Fibroblast of the aortic adventitia (primary cell): ENCODE results near the gene UGP2. TPM values are rescaled to one million over a fixed set of nuclear protein-coding genes. Genes with fewer than 3 reads are reported as not detected.

Source experiments
- DNase-seq: peaks from one replicate; pipeline ENCODE4 v3.0.0-alpha.2; 2010; ENCODE audit warnings: low read depth
- H3K4me3 ChIP-seq: 2 replicates; pipeline ENCODE4 v1.5.1; 2011; ENCODE audit warnings: low read depth, mild to moderate bottlenecking, control low read depth, low read length, moderate library complexity
- CTCF ChIP-seq: IDR thresholded peaks from 2 replicates; pipeline ENCODE4 v1.5.1; 2011; ENCODE audit warnings: mild to moderate bottlenecking, low read length, control low read depth, inconsistent platforms; ENCODE audit not compliant: insufficient read depth
- total RNA-seq: library from RNA; depleted of rRNA; stranded (reverse); fragments of >200 nt; gene quantifications from 2 replicates; pipeline ENCODE4 v1.2.3, GENCODE V29; 2012; ENCODE audit warnings: low replicate concordance

Gene UGP2
- total RNA-seq, 1 donor, result 129 TPM

- H3K4me3 ChIP-seq, result no peak overlapping the region
- peak; percentile 57 for DNase-seq
- TF ChIP-seq CTCF, result no peak
Measured at GRCh38 chr2:63853527-63854310, 12.0 kb downstream of the UGP2 start.

DNA sequence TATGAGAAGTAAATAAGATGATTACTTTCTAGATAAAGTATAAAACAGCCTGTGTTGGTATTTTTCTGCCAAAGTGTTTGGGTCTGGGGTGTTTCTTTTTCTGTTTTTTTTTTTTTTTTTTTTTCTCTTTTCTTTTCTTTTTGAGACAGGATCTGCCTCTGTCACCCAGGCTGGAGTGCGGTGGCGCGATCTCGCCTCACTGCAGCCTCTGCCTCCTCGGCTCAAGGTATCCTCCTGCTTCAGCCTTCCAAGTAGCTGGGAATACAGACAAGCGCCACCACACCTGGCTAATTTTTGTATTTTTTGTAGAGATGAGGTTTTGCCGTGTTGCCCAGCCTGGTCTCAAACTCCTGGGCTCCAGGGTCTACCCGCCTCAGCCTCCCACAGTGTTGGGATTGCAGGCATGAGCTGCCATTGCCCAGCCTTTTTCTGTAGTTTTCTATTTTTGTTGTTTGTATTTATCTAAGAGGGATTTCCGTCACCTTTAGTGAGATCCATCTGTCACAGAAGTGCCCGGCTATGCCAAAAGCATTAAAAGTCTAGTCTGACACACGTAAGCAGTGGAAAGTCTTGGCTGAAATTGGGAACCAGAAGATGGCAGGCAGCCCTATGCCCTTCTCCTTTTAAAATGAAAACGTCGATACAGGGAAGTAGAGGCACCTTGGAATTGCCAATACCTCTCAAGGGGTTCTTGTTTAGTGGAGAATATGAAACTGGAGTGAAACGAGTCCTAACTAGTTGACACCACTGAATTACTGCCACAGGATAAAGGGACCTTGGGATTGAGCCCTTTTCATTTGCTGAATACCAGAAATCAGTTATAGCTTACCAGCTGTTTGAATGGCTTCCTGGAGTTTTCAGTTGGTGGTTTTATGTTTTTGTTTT is 14.0 kb downstream of the UGP2 start:
- DNase-seq, result no peak
- H3K4me3 ChIP-seq, result no peak overlapping the region
- TF ChIP-seq CTCF, result no peak

- no peak for DNase-seq
- no peak overlapping the region for H3K4me3 ChIP-seq
- TF ChIP-seq CTCF, result no peak
Measured at GRCh38 chr2:63856303-63856603, 14.6 kb downstream of the UGP2 start.

GRCh38 chr2:63858291-63858690 is 16.6 kb downstream of the UGP2 start:
- H3K4me3 ChIP-seq, result no peak overlapping the region
- DNase-seq, result no peak
- no peak for TF ChIP-seq CTCF

- peak; percentile 83 for DNase-seq
- peak; percentile 42 for TF ChIP-seq CTCF
- no peak overlapping the region for H3K4me3 ChIP-seq
Measured at GRCh38 chr2:63861220-63861822, 19.6 kb downstream of the UGP2 start.

DNA sequence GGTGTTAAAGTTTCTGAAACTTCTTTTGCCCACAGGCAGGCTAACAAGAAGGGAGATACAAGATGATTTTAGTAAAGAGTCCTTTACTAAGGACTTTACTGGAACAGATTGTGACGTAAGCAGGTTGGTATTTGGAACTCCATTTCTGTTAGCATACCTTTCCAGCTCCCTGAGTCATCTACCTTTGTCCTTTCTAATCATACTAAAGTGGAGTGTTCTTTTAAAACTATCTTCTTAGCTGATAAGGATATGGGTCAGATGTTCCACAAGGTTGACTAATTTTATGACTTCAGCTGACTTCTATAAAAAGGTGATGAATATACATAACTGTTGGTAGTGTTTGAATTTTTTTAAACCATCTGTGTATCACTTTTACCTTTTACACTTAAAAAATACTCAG is 21.1 kb downstream of the UGP2 start:
- TF ChIP-seq CTCF, result no peak
- peak; percentile 40 for DNase-seq

More for the DNA sequence above, 21.1 kb downstream of the UGP2 start:
- H3K4me3 ChIP-seq, result no peak overlapping the region
